Measurements from ENCODE around the gene BIN1.

BIN1 gene

GRCh38 chr2:127079358-127079920, 27.5 kb downstream of the BIN1 start:
- Histone ChIP-seq H4K8ac (ENCODE audit: low read length) (peak overlapping the region; percentile 12), H3K4me2 (ENCODE audit: low read length, poor library complexity, severe bottlenecking) (no peak overlapping the region), H3K36me3 (ENCODE audit: control insufficient read depth in 1 of 2, insufficient read depth in 2 of 2, low read depth in 1 of 2, low read length in 2 of 2) (peaks cover 0 to 23% of the 10 kb centered on the region in 2 experiments), H3K9me3 (ENCODE audit: control insufficient read depth, low read length) (no peaks in the 10 kb centered on the region), H2BK15ac (ENCODE audit: low read depth, poor library complexity, severe bottlenecking) (no peak overlapping the region), H2AK5ac (ENCODE audit: low read length, severe bottlenecking) (peak overlapping the region; percentile 23), H3K4me3 (ENCODE audit: insufficient read depth in 1 of 2, low read depth in 1 of 2, low read length in 2 of 2) (no peak overlapping the region), H3K27ac (ENCODE audit: low read length, poor library complexity, severe bottlenecking) (no peak overlapping the region), H3K18ac (ENCODE audit: low read depth in 1 of 2, low read length in 2 of 2) (peak overlapping the region; percentile 40 to 63), H3K23ac (ENCODE audit: low read length in 2 of 2) (no peak overlapping the region), H2BK5ac (ENCODE audit: low read depth, low read length, poor library complexity, severe bottlenecking) (no peak overlapping the region), H3K4me1 (ENCODE audit: control insufficient read depth, insufficient read depth, low read depth, low read length) (peaks cover 71% of the 10 kb centered on the region), H2AFZ (ENCODE audit: low read depth, low read length) (no peak overlapping the region), H3K79me1 (replicated peaks; ENCODE audit: low read length, poor library complexity, severe bottlenecking) (peaks cover 32% of the 10 kb centered on the region), H2BK120ac (ENCODE audit: low read depth, low read length) (no peak overlapping the region), H3K9ac (ENCODE audit: low read length) (no peak overlapping the region), H3K27me3 (ENCODE audit: control insufficient read depth in 1 of 2, insufficient read depth in 1 of 2, low read length in 2 of 2) (no peaks in the 10 kb centered on the region), H4K91ac (ENCODE audit: low read length) (peak overlapping the region; percentile 44), H3K14ac (ENCODE audit: low read length in 2 of 2) (peak overlapping the region in 1 of 2 experiments; percentile 72), H3K4ac (ENCODE audit: low read depth in 1 of 2, low read length in 2 of 2) (peak overlapping the region; percentile 49 to 90), H2BK12ac (ENCODE audit: low read length in 2 of 2) (peak overlapping the region in 1 of 2 experiments; percentile 22)
- no peak for DNase-seq
- WGBS = 85% methylated on average over 6 of the region's 6 CpGs

GRCh38 chr2:127078666-127079270, 28.2 kb downstream of the BIN1 start:
- Histone ChIP-seq H3K4ac (ENCODE audit: low read depth in 1 of 2, low read length in 2 of 2) (no peak overlapping the region), H2AK5ac (ENCODE audit: low read length, severe bottlenecking) (peak overlapping the region; percentile 0), H4K8ac (ENCODE audit: low read length) (no peak overlapping the region), H2BK5ac (ENCODE audit: low read depth, low read length, poor library complexity, severe bottlenecking) (no peak overlapping the region), H3K23ac (ENCODE audit: low read length in 2 of 2) (no peak overlapping the region), H2AFZ (ENCODE audit: low read depth, low read length) (no peak overlapping the region), H3K79me1 (replicated peaks; ENCODE audit: low read length, poor library complexity, severe bottlenecking) (peaks cover 35% of the 10 kb centered on the region), H3K4me2 (ENCODE audit: low read length, poor library complexity, severe bottlenecking) (no peak overlapping the region), H3K27me3 (ENCODE audit: control insufficient read depth in 1 of 2, insufficient read depth in 1 of 2, low read length in 2 of 2) (no peaks in the 10 kb centered on the region), H3K36me3 (ENCODE audit: control insufficient read depth in 1 of 2, insufficient read depth in 2 of 2, low read depth in 1 of 2, low read length in 2 of 2) (peaks cover 0 to 30% of the 10 kb centered on the region in 2 experiments), H2BK12ac (ENCODE audit: low read length in 2 of 2) (no peak overlapping the region), H3K9me3 (ENCODE audit: control insufficient read depth, low read length) (no peaks in the 10 kb centered on the region), H2BK15ac (ENCODE audit: low read depth, poor library complexity, severe bottlenecking) (no peak overlapping the region), H4K91ac (ENCODE audit: low read length) (peak overlapping the region; percentile 56), H3K4me3 (ENCODE audit: insufficient read depth in 1 of 2, low read depth in 1 of 2, low read length in 2 of 2) (no peak overlapping the region), H3K9ac (ENCODE audit: low read length) (peak overlapping the region; percentile 22), H3K4me1 (ENCODE audit: control insufficient read depth, insufficient read depth, low read depth, low read length) (peaks cover 70% of the 10 kb centered on the region), H3K18ac (ENCODE audit: low read depth in 1 of 2, low read length in 2 of 2) (peak overlapping the region in 1 of 2 experiments; percentile 54), H2BK120ac (ENCODE audit: low read depth, low read length) (no peak overlapping the region), H3K27ac (ENCODE audit: low read length, poor library complexity, severe bottlenecking) (no peak overlapping the region), H3K14ac (ENCODE audit: low read length in 2 of 2) (peak overlapping the region in 1 of 2 experiments; percentile 1)
- WGBS = 67% methylated on average over 5 of the region's 5 CpGs
- no peak for DNase-seq

GRCh38 chr2:127078028-127078427, 28.9 kb downstream of the BIN1 start:
- 91% methylated on average over 5 of the region's 5 CpGs for WGBS
- Histone ChIP-seq H3K14ac (ENCODE audit: low read length in 2 of 2) (peak overlapping the region in 1 of 2 experiments; percentile 58), H3K23ac (ENCODE audit: low read length in 2 of 2) (no peak overlapping the region), H4K91ac (ENCODE audit: low read length) (peak overlapping the region; percentile 20), H3K79me1 (replicated peaks; ENCODE audit: low read length, poor library complexity, severe bottlenecking) (peaks cover 41% of the 10 kb centered on the region), H3K4ac (ENCODE audit: low read depth in 1 of 2, low read length in 2 of 2) (no peak overlapping the region), H3K4me3 (ENCODE audit: insufficient read depth in 1 of 2, low read depth in 1 of 2, low read length in 2 of 2) (no peak overlapping the region), H3K4me2 (ENCODE audit: low read length, poor library complexity, severe bottlenecking) (no peak overlapping the region), H3K9me3 (ENCODE audit: control insufficient read depth, low read length) (no peaks in the 10 kb centered on the region), H2AK5ac (ENCODE audit: low read length, severe bottlenecking) (no peak overlapping the region), H3K27me3 (ENCODE audit: control insufficient read depth in 1 of 2, insufficient read depth in 1 of 2, low read length in 2 of 2) (no peaks in the 10 kb centered on the region), H2BK120ac (ENCODE audit: low read depth, low read length) (no peak overlapping the region), H3K27ac (ENCODE audit: low read length, poor library complexity, severe bottlenecking) (no peak overlapping the region), H2BK5ac (ENCODE audit: low read depth, low read length, poor library complexity, severe bottlenecking) (no peak overlapping the region), H3K9ac (ENCODE audit: low read length) (peak overlapping the region; percentile 37), H2AFZ (ENCODE audit: low read depth, low read length) (no peak overlapping the region), H3K18ac (ENCODE audit: low read depth in 1 of 2, low read length in 2 of 2) (peak overlapping the region in 1 of 2 experiments; percentile 6), H3K4me1 (ENCODE audit: control insufficient read depth, insufficient read depth, low read depth, low read length) (peaks cover 75% of the 10 kb centered on the region), H2BK12ac (ENCODE audit: low read length in 2 of 2) (peak overlapping the region in 1 of 2 experiments; percentile 79), H2BK15ac (ENCODE audit: low read depth, poor library complexity, severe bottlenecking) (peak overlapping the region; percentile 40), H3K36me3 (ENCODE audit: control insufficient read depth in 1 of 2, insufficient read depth in 2 of 2, low read depth in 1 of 2, low read length in 2 of 2) (peaks cover 0 to 37% of the 10 kb centered on the region in 2 experiments), H4K8ac (ENCODE audit: low read length) (no peak overlapping the region)
- DNase-seq = no peak

- no peaks in the 10 kb centered on the region for H3K9me3 ChIP-seq (ENCODE audit: control insufficient read depth, low read length)
- no peak for DNase-seq
Observed at GRCh38 chr2:127076924-127077323, 30.0 kb downstream of the BIN1 start.

More at GRCh38 chr2:127076924-127077323, 30.0 kb downstream of the BIN1 start:
- Histone ChIP-seq H3K4me3 (ENCODE audit: insufficient read depth in 1 of 2, low read depth in 1 of 2, low read length in 2 of 2) (peak overlapping the region in 1 of 2 experiments; percentile 5), H4K8ac (ENCODE audit: low read length) (no peak overlapping the region), H4K91ac (ENCODE audit: low read length) (peak overlapping the region; percentile 56), H3K9ac (ENCODE audit: low read length) (peak overlapping the region; percentile 37), H3K27ac (ENCODE audit: low read length, poor library complexity, severe bottlenecking) (no peak overlapping the region), H3K4me2 (ENCODE audit: low read length, poor library complexity, severe bottlenecking) (no peak overlapping the region), H3K18ac (ENCODE audit: low read depth in 1 of 2, low read length in 2 of 2) (no peak overlapping the region), H3K36me3 (ENCODE audit: control insufficient read depth in 1 of 2, insufficient read depth in 2 of 2, low read depth in 1 of 2, low read length in 2 of 2) (peaks cover 2 to 45% of the 10 kb centered on the region in 2 experiments), H2BK120ac (ENCODE audit: low read depth, low read length) (peak overlapping the region; percentile 21), H3K27me3 (ENCODE audit: control insufficient read depth in 1 of 2, insufficient read depth in 1 of 2, low read length in 2 of 2) (no peaks in the 10 kb centered on the region), H3K4me1 (ENCODE audit: control insufficient read depth, insufficient read depth, low read depth, low read length) (peaks cover 72% of the 10 kb centered on the region), H2BK12ac (ENCODE audit: low read length in 2 of 2) (no peak overlapping the region), H3K14ac (ENCODE audit: low read length in 2 of 2) (peak overlapping the region in 1 of 2 experiments; percentile 31), H2BK15ac (ENCODE audit: low read depth, poor library complexity, severe bottlenecking) (no peak overlapping the region), H2AK5ac (ENCODE audit: low read length, severe bottlenecking) (no peak overlapping the region), H2BK5ac (ENCODE audit: low read depth, low read length, poor library complexity, severe bottlenecking) (no peak overlapping the region), H3K23ac (ENCODE audit: low read length in 2 of 2) (no peak overlapping the region), H2AFZ (ENCODE audit: low read depth, low read length) (no peak overlapping the region), H3K4ac (ENCODE audit: low read depth in 1 of 2, low read length in 2 of 2) (no peak overlapping the region), H3K79me1 (replicated peaks; ENCODE audit: low read length, poor library complexity, severe bottlenecking) (peaks cover 40% of the 10 kb centered on the region)
- WGBS = 94% methylated on average over 8 of the region's 11 CpGs

Measured in mesenchymal stem cell (in vitro differentiated cells and primary cell).